ENCODE data around the gene MAD2L1BP.
"Not testable (repeated sequence)": the region's sequence is repeated elsewhere in the genome, so short reads cannot be mapped to it uniquely, and the experiment has no call there.

The MAD2L1BP gene

GRCh38 chr6:43635387-43636307 is at the start of gene MAD2L1BP:
Gene MAD2L1BP, plus strand, starts transcription at chr6:43635840. Its CDS starts 36 bp downstream, at chr6:43635876.
- ATAC-seq, result peak; percentile 92
- TF ChIP-seq ZNF70 (CRISPR knock-in tag; IDR thresholded peaks at IDR 0.05) (peak; percentile 59), TCF4 (CRISPR knock-in tag; IDR thresholded peaks at IDR 0.05; ENCODE audit: borderline replicate concordance) (no peak), CSRNP3 (CRISPR knock-in tag; IDR thresholded peaks at IDR 0.05) (no peak)

- TF ChIP-seq CSDC2 (CRISPR knock-in tag; IDR thresholded peaks at IDR 0.05) (no peak), POU6F1 (CRISPR knock-in tag; IDR thresholded peaks at IDR 0.05; ENCODE audit: borderline replicate concordance, low read depth) (no peak), ZNF565 (CRISPR knock-in tag; conservative IDR thresholded peaks at IDR 0.05; ENCODE audit: low read depth) (no peak), SNAI2 (CRISPR knock-in tag; IDR thresholded peaks at IDR 0.05) (no peak), ARNTL (CRISPR knock-in tag; IDR thresholded peaks at IDR 0.05; ENCODE audit: borderline replicate concordance, low read depth) (no peak), TOX (CRISPR knock-in tag; IDR thresholded peaks at IDR 0.05; ENCODE audit: borderline replicate concordance) (no peak), ISL1 (CRISPR knock-in tag; IDR thresholded peaks at IDR 0.05) (no peak), ZFP30 (CRISPR knock-in tag; IDR thresholded peaks at IDR 0.05) (no peak)
- no peak for ATAC-seq
Observed at GRCh38 chr6:43588194-43588593, 47.4 kb upstream of the MAD2L1BP start.

GRCh38 chr6:43589564-43589963 is 46.1 kb upstream of the MAD2L1BP start:
- not testable (repeated sequence) for ATAC-seq

- ATAC-seq, result no peak
- TF ChIP-seq ZFP3 (CRISPR knock-in tag; IDR thresholded peaks at IDR 0.05) (no peak), CSDC2 (CRISPR knock-in tag; IDR thresholded peaks at IDR 0.05) (no peak), ZNF70 (CRISPR knock-in tag; IDR thresholded peaks at IDR 0.05) (no peak), ARNTL (CRISPR knock-in tag; IDR thresholded peaks at IDR 0.05; ENCODE audit: borderline replicate concordance, low read depth) (no peak), GLIS3 (CRISPR knock-in tag; IDR thresholded peaks at IDR 0.05) (no peak), TCF4 (CRISPR knock-in tag; IDR thresholded peaks at IDR 0.05; ENCODE audit: borderline replicate concordance) (no peak), POU6F1 (CRISPR knock-in tag; IDR thresholded peaks at IDR 0.05; ENCODE audit: borderline replicate concordance, low read depth) (no peak), ESRRG (CRISPR knock-in tag; IDR thresholded peaks at IDR 0.05) (no peak), OSR1 (CRISPR knock-in tag; IDR thresholded peaks at IDR 0.05) (no peak), ZC3H10 (CRISPR knock-in tag; IDR thresholded peaks at IDR 0.05) (no peak), RARB (CRISPR knock-in tag; IDR thresholded peaks at IDR 0.05) (no peak), PATZ1 (CRISPR knock-in tag; IDR thresholded peaks at IDR 0.05; ENCODE audit: borderline replicate concordance) (no peak), CREB5 (CRISPR knock-in tag; IDR thresholded peaks at IDR 0.05; ENCODE audit: low read depth) (no peak), ZNF565 (CRISPR knock-in tag; conservative IDR thresholded peaks at IDR 0.05; ENCODE audit: low read depth) (no peak)
Observed at GRCh38 chr6:43593938-43594337, 41.7 kb upstream of the MAD2L1BP start.

All from SK-N-SH treated with all-trans-retinoic acid at 6 μM for 48 hours (cell line).